ENCODE results near the gene GAB2. TPM values are rescaled to one million over a fixed set of nuclear protein-coding genes. Genes with fewer than 3 reads are reported as not detected.

Gene GAB2
- total RNA-seq, 1 donor from 2014 or later: 22.4 TPM

- Mint-ChIP-seq H3K36me3 (ENCODE audit: low read depth) (no peaks in the 10 kb centered on the region), H3K9me3 (no peaks in the 10 kb centered on the region), H3K27ac (no peak overlapping the region), H3K4me3 (no peak overlapping the region), H3K27me3 (no peaks in the 10 kb centered on the region), H3K4me1 (peaks cover 52% of the 10 kb centered on the region)
- no peak for DNase-seq
- ChIA-PET CTCF (no interaction called here), POLR2A (no interaction called here)
- intact Hi-C loops (cut with micrococcal nuclease): loop anchor here (5.0 kb wide), 1 partner anchor 103 kb away; the partner anchor contains the start of gene GAB2
- TF ChIP-seq, protein P1, sequence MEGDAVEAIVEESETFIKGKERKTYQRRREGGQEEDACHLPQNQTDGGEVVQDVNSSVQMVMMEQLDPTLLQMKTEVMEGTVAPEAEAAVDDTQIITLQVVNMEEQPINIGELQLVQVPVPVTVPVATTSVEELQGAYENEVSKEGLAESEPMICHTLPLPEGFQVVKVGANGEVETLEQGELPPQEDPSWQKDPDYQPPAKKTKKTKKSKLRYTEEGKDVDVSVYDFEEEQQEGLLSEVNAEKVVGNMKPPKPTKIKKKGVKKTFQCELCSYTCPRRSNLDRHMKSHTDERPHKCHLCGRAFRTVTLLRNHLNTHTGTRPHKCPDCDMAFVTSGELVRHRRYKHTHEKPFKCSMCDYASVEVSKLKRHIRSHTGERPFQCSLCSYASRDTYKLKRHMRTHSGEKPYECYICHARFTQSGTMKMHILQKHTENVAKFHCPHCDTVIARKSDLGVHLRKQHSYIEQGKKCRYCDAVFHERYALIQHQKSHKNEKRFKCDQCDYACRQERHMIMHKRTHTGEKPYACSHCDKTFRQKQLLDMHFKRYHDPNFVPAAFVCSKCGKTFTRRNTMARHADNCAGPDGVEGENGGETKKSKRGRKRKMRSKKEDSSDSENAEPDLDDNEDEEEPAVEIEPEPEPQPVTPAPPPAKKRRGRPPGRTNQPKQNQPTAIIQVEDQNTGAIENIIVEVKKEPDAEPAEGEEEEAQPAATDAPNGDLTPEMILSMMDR (IDR thresholded peaks at IDR 0.05): no peak
- ATAC-seq (ENCODE audit: low read depth): no peak
These were observed 103.7 kb downstream of the GAB2 start for GRCh38 chr11:78313898-78314297.

DNA sequence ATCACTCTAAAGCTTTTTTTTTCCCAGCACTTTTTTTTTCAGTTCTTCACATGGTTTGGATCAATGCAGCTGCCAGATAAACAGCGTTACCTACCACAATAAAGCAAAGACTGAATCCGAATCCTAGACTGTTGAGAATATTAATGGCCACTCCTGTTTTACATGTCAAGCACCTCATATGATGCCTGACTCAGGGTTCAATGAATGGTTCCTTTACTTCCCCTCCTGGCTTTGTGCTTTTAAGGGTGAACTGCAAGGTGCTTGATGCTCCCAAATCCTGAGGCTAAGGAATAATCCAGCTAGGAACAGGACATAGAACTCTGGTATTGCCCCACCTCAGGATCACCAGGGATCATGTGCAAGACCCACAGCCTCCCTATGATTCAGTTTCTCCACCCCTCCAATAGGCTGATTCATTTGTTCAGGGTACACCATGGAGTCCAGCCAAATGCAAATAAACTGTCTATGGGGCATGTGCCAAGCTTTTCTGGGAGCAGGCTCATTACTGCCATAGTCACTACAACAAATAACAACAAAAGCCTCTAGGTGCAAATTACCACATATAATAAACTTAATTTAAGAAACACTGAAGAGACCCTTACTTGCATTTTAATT, 104.3 kb downstream of the GAB2 start:
- ATAC-seq (ENCODE audit: low read depth): no peak
- H3K27ac Mint-ChIP-seq: peak overlapping the region; percentile 3
- H3K9me3 Mint-ChIP-seq: no peaks in the 10 kb centered on the region
- ChIA-PET POLR2A (no interaction called here), CTCF (no interaction called here)
- intact Hi-C loops (cut with micrococcal nuclease): loop anchor here (5.0 kb wide), 1 partner anchor 104 kb away; the partner anchor contains the start of gene GAB2
- no peak for DNase-seq
- no peaks in the 10 kb centered on the region for H3K27me3 Mint-ChIP-seq
- peaks cover 56% of the 10 kb centered on the region for H3K4me1 Mint-ChIP-seq
- TF ChIP-seq, protein P1 (IDR thresholded peaks at IDR 0.05): no peak
- no peak overlapping the region for H3K4me3 Mint-ChIP-seq
- H3K36me3 Mint-ChIP-seq (ENCODE audit: low read depth): no peaks in the 10 kb centered on the region

DNA sequence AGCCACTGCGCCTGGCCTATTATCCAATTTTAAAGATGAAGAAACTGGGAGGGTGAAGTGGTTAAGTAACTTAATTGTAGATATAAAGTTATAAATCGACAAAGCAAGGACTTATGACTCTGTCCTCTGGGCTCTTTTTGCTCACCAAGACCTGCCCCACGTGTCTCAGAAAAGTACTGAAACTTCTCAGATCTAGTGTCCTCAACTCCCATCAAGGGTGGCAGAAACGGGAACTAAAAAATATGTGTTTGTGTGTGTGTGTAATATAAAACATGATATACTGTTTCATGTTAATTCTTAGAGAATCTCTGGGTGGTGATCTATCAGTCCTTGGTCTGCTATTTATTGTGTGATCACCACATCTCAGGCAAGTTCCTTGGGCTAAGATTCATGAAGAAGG, 104.9 kb downstream of the GAB2 start:
- H3K27ac Mint-ChIP-seq: peak overlapping the region; percentile 3
- DNase-seq: no peak
- peak; percentile 18 for ATAC-seq (ENCODE audit: low read depth)
- H3K9me3 Mint-ChIP-seq: no peaks in the 10 kb centered on the region
- TF ChIP-seq, protein P1 (IDR thresholded peaks at IDR 0.05): no peak
- intact Hi-C loops (cut with micrococcal nuclease): loop anchor here (5.0 kb wide), 1 partner anchor 105 kb away; the partner anchor contains the start of gene GAB2
- ChIA-PET CTCF (no interaction called here), POLR2A (no interaction called here)
- H3K4me3 Mint-ChIP-seq: no peak overlapping the region
- H3K4me1 Mint-ChIP-seq: peaks cover 60% of the 10 kb centered on the region
- H3K27me3 Mint-ChIP-seq: no peaks in the 10 kb centered on the region
- no peaks in the 10 kb centered on the region for H3K36me3 Mint-ChIP-seq (ENCODE audit: low read depth)

- Mint-ChIP-seq H3K4me1 (peaks cover 61% of the 10 kb centered on the region), H3K9me3 (no peaks in the 10 kb centered on the region), H3K36me3 (ENCODE audit: low read depth) (no peaks in the 10 kb centered on the region), H3K27me3 (no peaks in the 10 kb centered on the region), H3K27ac (peak overlapping the region; percentile 37), H3K4me3 (no peak overlapping the region)
- ChIA-PET CTCF (interaction anchor here (1.2 kb wide), 1 partner anchor 253 kb away, joined by 6 read pairs; no protein-coding TSS in a partner anchor), POLR2A (interaction anchor here (0.6 to 0.9 kb wide), 2 partner anchors 105 to 173 kb away, joined by 3 to 7 read pairs; partner anchors contain the start of gene ALG8)
- ATAC-seq (ENCODE audit: low read depth) (no peak), DNase-seq (no peak)
- TF ChIP-seq, protein P1 (IDR thresholded peaks at IDR 0.05): no peak
- intact Hi-C loops (cut with micrococcal nuclease): loop anchor here (2.0 to 5.0 kb wide), 2 partner anchors 13 to 105 kb away; partner anchors contain the start of gene GAB2
These were observed 105.8 kb downstream of the GAB2 start for GRCh38 chr11:78311702-78312371.

GRCh38 chr11:78310500-78310909, 107.1 kb downstream of the GAB2 start:
- Mint-ChIP-seq H3K4me3 (peak overlapping the region; percentile 52), H3K27ac (peak overlapping the region; percentile 86), H3K36me3 (ENCODE audit: low read depth) (no peaks in the 10 kb centered on the region), H3K9me3 (no peaks in the 10 kb centered on the region), H3K4me1 (peaks cover 61% of the 10 kb centered on the region), H3K27me3 (no peaks in the 10 kb centered on the region)
- ChIA-PET POLR2A (interaction anchor here (0.6 to 1.0 kb wide), 8 partner anchors 8 to 171 kb away, joined by 3 to 9 read pairs (median 3); partner anchors contain the start of gene ALG8), CTCF (interaction anchor here (1.1 to 1.2 kb wide), 2 partner anchors 103 to 254 kb away, joined by 4 to 6 read pairs; no protein-coding TSS in a partner anchor)
- TF ChIP-seq, protein P1 (IDR thresholded peaks at IDR 0.05): no peak
- DNase-seq (no peak), ATAC-seq (ENCODE audit: low read depth) (peak; percentile 66)
- intact Hi-C loops (cut with micrococcal nuclease): loop anchor here (1.0 to 5.0 kb wide), 3 partner anchors 8 to 107 kb away; partner anchors contain the start of gene GAB2
